DND-41 (cell line): ENCODE data around the gene PSD4.

Experiments
- ATAC-seq: fragments of 200-7000 bp; cut with Tn5 transposase; 3 replicates; pipeline ENCODE4 v1.9.1; 2021; ENCODE audit warnings: low read depth; ENCODE audit not compliant: insufficient read depth
- DNase-seq: peaks from one replicate; pipeline ENCODE4 v3.0.0-alpha.2; 2020
- H2AFZ ChIP-seq: 2 replicates; pipeline ENCODE4 v1.6.0; 2012; ENCODE audit warnings: low read depth, low read length
- H3K27ac ChIP-seq: 2 replicates; pipeline ENCODE4 v1.5.1; 2012; ENCODE audit warnings: low read length, inconsistent platforms
- H3K27me3 ChIP-seq: fragments of 200-600 bp; sonication (generic); 2 replicates; pipeline ENCODE4 v1.6.0; 2012; ENCODE audit warnings: low read length, mild to moderate bottlenecking, inconsistent platforms; ENCODE audit not compliant: insufficient read depth, poor library complexity
- H3K36me3 ChIP-seq: 2 replicates; pipeline ENCODE4 v1.5.1; 2012; ENCODE audit warnings: low read length, inconsistent platforms; ENCODE audit not compliant: insufficient read depth
- H3K4me1 ChIP-seq: 2 replicates; pipeline ENCODE4 v1.5.1; 2012; ENCODE audit warnings: mild to moderate bottlenecking, low read length; ENCODE audit not compliant: insufficient read depth
- H3K4me2 ChIP-seq: 2 replicates; pipeline ENCODE4 v1.6.0; 2012; ENCODE audit warnings: mild to moderate bottlenecking, moderate library complexity, low read length, inconsistent platforms; ENCODE audit not compliant: insufficient read depth
- H3K4me3 ChIP-seq, 2 experiments: fragments of 200-600 bp in 1 of 2; shearing (Covaris generic) in 1 of 2; 2 replicates each; pipeline ENCODE4 v1.5.1; 2012 to 2016; ENCODE audit warnings: inconsistent platforms in 2 of 2, low read length in 2 of 2, mild to moderate bottlenecking in 2 of 2, low read depth in 1 of 2, moderate library complexity in 1 of 2
- H3K79me2 ChIP-seq: 2 replicates; pipeline ENCODE4 v1.6.0; 2012; ENCODE audit warnings: low read length, inconsistent platforms; ENCODE audit not compliant: insufficient read depth
- H3K9ac ChIP-seq: 2 replicates; pipeline ENCODE4 v1.6.0; 2012; ENCODE audit warnings: low read depth, mild to moderate bottlenecking, inconsistent platforms, low read length, moderate library complexity
- H3K9me3 ChIP-seq: 2 replicates; pipeline ENCODE4 v1.5.1; 2012; ENCODE audit warnings: low read length, moderate library complexity, mild to moderate bottlenecking, inconsistent platforms; ENCODE audit not compliant: insufficient read depth, severe bottlenecking
- H4K20me1 ChIP-seq: 2 replicates; pipeline ENCODE4 v1.6.0; 2012; ENCODE audit warnings: low read length; ENCODE audit not compliant: insufficient read depth
- EZH2 ChIP-seq: IDR thresholded peaks from 3 replicates; pipeline ENCODE4 v1.6.1; 2012; ENCODE audit warnings: borderline replicate concordance, low read depth, mild to moderate bottlenecking, moderate library complexity, low read length, inconsistent platforms; ENCODE audit not compliant: severe bottlenecking
- TF ChIP-seq, protein P1 (sequence below): IDR thresholded peaks from 2 replicates; pipeline ENCODE4 v1.5.1; 2012; ENCODE audit warnings: borderline replicate concordance, low read length, moderate library complexity, mild to moderate bottlenecking; ENCODE audit not compliant: poor library complexity, severe bottlenecking; ENCODE audit errors: extremely low read depth

Gene PSD4

DNA sequence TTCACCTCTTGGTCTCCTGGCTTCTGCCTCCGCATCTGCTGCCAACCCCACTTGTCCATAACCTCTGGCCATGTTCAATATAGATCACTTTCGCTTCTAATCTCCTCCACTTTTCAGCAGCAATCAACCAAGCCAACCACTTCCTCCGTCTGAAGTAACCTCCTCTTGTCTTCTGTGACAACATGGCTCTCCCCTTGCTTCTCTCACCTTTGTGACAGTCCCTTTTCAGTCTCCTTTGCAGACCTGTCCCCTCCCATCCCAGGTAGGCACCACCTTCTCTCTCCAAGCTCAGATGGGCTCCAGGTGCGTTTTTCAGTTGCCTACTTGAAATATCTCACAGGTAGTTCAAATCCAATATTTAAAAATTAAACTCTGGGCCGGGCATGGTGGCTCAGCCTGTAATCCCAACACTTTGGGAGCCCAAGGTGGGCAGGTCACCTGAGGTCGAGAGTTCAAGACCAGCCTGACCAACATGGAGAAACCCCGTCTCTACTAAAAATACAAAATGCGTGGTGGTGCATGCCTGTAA lies 4.7 kb upstream of the PSD4 start:
- H4K20me1 ChIP-seq: no peaks in the 10 kb centered on the region
- no peak for TF ChIP-seq EZH2
- TF ChIP-seq, protein P1, sequence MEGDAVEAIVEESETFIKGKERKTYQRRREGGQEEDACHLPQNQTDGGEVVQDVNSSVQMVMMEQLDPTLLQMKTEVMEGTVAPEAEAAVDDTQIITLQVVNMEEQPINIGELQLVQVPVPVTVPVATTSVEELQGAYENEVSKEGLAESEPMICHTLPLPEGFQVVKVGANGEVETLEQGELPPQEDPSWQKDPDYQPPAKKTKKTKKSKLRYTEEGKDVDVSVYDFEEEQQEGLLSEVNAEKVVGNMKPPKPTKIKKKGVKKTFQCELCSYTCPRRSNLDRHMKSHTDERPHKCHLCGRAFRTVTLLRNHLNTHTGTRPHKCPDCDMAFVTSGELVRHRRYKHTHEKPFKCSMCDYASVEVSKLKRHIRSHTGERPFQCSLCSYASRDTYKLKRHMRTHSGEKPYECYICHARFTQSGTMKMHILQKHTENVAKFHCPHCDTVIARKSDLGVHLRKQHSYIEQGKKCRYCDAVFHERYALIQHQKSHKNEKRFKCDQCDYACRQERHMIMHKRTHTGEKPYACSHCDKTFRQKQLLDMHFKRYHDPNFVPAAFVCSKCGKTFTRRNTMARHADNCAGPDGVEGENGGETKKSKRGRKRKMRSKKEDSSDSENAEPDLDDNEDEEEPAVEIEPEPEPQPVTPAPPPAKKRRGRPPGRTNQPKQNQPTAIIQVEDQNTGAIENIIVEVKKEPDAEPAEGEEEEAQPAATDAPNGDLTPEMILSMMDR: no peak
- peaks cover 10% of the 10 kb centered on the region for H3K79me2 ChIP-seq
- DNase-seq (peak; percentile 4), ATAC-seq (no peak)
- no peaks in the 10 kb centered on the region for H3K9me3 ChIP-seq
- peaks cover 12% of the 10 kb centered on the region for H3K4me1 ChIP-seq
- no peak overlapping the region for H2AFZ ChIP-seq
- H3K9ac ChIP-seq: no peak overlapping the region
- H3K27ac ChIP-seq: no peak overlapping the region
- no peaks in the 10 kb centered on the region for H3K27me3 ChIP-seq
- no peak overlapping the region for H3K4me2 ChIP-seq
- no peak overlapping the region for H3K4me3 ChIP-seq
- H3K36me3 ChIP-seq: no peaks in the 10 kb centered on the region; the same call in 1 of the 2 replicates

DNA sequence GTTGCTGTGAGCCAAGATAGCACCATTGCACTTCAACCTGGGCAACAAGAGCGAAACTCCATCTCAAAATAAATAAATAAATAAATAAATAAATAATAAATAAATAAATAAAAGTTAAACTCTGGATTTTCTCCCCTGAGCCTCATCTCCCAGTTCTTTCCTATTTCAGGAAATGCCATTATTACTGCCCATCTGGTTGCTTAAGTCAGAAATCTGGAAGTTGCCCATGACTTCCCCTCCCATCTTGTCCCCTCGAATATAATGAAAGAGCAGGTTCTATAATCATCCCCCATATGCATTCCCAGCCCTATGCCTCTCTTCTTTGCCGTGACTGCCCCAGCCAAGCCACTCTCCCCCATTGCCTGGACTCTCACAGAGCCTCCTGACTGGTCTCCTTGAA lies 4.2 kb upstream of the PSD4 start:
- H3K36me3 ChIP-seq: peaks cover under 1% of the 10 kb centered on the region; the same call in 1 of the 2 replicates
- no peak overlapping the region for H3K27ac ChIP-seq
- TF ChIP-seq, protein P1: no peak
- TF ChIP-seq EZH2: no peak
- no peaks in the 10 kb centered on the region for H3K9me3 ChIP-seq
- H3K4me1 ChIP-seq: peaks cover 16% of the 10 kb centered on the region
- DNase-seq: peak; percentile 0
- no peak overlapping the region for H3K9ac ChIP-seq
- no peaks in the 10 kb centered on the region for H4K20me1 ChIP-seq
- H3K4me3 ChIP-seq: no peak overlapping the region
- H3K27me3 ChIP-seq: no peaks in the 10 kb centered on the region
- peaks cover 15% of the 10 kb centered on the region for H3K79me2 ChIP-seq
- no peak overlapping the region for H3K4me2 ChIP-seq
- no peak for ATAC-seq
- H2AFZ ChIP-seq: no peak overlapping the region

DNA sequence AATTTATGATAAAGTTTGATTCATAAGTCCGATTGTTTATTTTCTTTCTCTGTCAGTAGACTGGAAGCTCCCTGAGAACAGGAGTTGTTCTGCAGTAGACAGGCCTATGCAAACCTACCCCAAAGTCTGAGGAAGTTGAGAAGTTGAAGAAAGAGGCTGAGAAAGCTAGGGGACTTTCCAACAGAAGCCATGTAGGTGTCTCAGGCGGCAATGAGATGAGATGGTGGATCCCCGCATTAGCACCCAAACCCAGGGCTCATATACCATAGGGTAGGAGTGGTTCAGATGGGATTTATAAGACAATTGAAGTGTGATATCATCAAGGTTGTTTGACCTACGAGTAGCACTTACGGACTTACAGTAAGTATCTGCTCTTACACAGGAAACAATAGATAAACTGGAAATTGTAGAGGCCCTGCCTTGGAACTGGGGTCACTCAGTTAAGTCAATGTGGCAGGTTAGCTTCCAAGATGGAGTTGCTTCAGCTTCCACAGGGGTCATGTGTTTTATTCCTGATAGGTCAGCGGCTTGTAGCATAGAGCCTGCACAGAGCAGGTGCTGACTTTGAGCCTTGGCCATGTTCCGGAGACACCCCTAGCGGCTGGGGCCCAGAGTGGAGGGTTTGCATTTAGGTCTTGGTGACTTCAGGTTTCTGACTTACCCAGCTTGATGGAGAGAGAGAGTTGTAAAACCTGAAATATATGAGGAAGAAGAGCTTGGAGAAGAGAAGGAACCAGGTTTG lies 2.3 kb upstream of the PSD4 start:
- Histone ChIP-seq H3K27ac (no peak overlapping the region), H3K4me1 (peaks cover 35% of the 10 kb centered on the region), H2AFZ (no peak overlapping the region), H3K4me3 (no peak overlapping the region), H3K9me3 (no peaks in the 10 kb centered on the region), H4K20me1 (peaks cover 9% of the 10 kb centered on the region), H3K9ac (no peak overlapping the region), H3K27me3 (no peaks in the 10 kb centered on the region), H3K4me2 (no peak overlapping the region), H3K36me3 (peaks cover 15% of the 10 kb centered on the region; the same call in 1 of the 2 replicates), H3K79me2 (peaks cover 34% of the 10 kb centered on the region)
- TF ChIP-seq, protein P1: no peak
- TF ChIP-seq EZH2: no peak
- no peak for DNase-seq
- no peak for ATAC-seq
